HG03066 (cell line): ENCODE results near the gene ST6GALNAC6.
"Not testable (repeated sequence)": the region's sequence is repeated elsewhere in the genome, so short reads cannot be mapped to it uniquely, and the experiment has no call there.

Experiments
- ATAC-seq: cut with Tn5 transposase; IDR thresholded peaks from one replicate; pipeline ENCODE4 v1.9.1; 2021; ENCODE audit warnings: low read depth; ENCODE audit not compliant: unreplicated experiment

The ST6GALNAC6 gene

DNA sequence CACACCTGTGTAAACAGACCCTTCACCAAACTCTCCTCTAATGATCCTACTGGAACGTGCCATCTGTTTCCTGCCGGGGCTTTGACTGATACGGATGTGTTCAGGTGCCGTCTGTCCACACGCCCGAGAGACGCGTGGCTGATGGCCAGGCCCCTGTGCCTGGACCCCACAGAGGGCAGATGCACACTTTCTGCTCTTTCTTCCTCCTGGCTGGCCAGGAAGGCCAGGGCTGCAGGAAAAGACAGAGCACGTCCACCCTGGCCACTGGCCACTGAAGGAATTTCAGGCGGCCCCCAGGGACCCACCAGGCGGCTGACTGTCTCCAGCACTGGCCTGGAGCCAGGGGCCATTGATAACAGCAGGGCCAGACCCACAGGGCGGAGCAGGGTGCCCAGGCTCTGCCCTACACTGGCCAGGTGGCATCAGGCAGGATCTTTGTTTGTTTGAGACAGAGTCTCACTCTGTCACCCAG is 41.3 kb downstream of the ST6GALNAC6 start:
- ATAC-seq: no peak

- no peak for ATAC-seq
Measured at GRCh38 chr9:127857278-127857677, 42.1 kb downstream of the ST6GALNAC6 start.

GRCh38 chr9:127856729-127857116 is 42.7 kb downstream of the ST6GALNAC6 start:
- ATAC-seq: no peak

DNA sequence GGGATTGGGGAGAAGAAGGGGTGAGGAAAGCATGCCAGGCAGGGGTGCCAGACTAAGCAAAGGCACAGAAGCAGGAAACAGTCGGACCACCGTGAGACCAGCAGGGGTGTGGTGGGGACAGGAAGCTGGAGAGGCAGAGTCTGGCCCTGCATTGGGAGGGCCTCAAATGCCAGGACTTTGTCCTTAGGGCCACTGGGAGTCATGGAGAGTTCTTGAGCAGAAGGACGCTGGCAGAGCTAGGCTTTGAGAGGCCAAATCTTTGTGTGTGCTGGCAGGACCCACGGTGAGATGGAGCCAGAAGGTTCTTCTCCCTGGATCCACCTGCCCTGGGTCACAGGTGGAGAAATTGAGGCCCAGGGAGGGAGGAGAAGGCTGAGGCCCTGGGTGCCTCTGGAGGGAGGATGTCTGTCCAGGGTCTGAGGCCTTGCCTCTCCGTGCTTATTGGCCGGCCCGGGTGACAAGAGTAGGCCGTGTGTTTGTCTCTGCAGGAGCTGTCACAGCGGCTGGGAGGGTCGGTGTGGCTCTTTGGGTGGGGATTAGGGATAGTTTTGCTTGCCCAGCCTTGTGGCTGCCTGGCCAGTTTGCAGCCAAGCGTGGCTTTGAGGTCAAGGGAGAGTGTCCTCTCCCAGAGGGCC is 43.2 kb downstream of the ST6GALNAC6 start:
- no peak for ATAC-seq

DNA sequence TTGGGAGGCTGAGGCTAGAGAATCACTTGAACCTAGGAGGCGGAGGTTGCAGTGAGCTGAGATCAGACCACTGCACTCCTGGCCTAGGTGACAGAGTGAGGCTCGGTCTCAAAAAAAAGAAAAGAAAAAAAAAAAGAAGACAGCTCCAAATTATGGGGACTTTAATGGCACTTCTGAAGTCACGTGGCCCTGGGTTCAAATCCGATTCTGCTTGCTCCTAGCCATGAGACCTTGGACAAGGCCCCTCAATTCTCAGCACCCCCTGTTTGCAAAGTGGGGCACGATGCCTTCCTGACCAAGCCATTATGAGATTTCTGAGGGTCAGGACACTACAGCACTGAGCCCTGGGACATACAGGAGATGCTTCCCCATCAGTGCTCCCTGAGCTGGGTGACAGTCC is 43.9 kb downstream of the ST6GALNAC6 start:
- no peak for ATAC-seq

- no peak for ATAC-seq
Measured at GRCh38 chr9:127854960-127855359, 44.4 kb downstream of the ST6GALNAC6 start.

DNA sequence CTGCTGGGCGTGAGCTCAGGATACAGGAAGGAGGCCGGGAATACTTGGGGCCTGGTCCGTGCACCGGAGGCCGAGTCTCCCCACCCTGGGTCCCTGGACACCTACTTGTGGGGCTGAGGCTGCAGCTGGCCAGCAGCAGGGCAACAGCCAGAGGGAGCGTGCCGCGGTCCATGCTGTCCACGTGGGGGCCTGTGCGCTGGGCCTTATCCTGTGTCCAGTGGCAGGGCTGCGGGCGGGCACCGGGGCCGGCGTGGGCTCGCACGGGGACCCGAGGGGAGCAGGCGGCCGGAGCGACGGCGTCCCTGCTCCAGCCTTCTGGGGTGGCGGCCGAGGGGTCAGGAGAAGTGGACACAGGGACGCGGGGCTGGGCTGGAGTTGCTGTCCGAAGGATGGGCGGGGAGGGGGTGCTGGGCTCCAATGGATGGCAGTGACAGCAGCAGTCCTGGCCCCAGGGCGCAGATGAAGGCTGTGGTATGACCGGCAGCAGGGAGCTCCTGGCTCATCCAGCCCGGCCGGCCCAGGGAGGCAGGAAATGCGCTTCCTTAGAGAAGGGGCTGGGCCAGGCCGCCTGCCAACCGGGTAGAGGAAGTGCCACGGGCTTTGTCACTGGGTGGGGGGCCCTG is 45.1 kb downstream of the ST6GALNAC6 start, which contains the start of gene ENG:
Gene ENG, minus strand, starts transcription at position 475 of the 623 bp plus-strand sequence. Its CDS starts 303 bp downstream, at position 172.
- no peak for ATAC-seq

- no peak for ATAC-seq
Measured at GRCh38 chr9:127853312-127854183, 45.9 kb downstream of the ST6GALNAC6 start.

DNA sequence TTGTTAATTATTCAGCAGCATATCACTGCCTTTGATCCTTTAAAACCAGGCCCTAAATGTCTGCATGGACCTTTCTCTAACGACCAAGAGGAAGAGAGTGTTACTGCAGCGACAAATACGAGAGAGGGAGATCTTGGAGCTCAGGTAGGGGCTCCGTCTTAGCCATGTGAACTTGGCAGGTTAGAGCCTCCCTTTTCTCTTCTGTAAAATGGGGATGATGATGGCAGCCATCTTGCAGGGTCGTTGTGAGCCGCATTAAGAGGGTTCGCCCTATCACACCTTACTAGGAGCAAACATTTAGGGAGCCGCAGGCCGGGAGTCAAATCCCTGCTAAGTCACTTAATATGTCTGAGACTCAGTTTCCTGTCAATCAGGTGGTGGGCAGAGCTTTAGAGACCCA is 46.6 kb downstream of the ST6GALNAC6 start:
- ATAC-seq: no peak

DNA sequence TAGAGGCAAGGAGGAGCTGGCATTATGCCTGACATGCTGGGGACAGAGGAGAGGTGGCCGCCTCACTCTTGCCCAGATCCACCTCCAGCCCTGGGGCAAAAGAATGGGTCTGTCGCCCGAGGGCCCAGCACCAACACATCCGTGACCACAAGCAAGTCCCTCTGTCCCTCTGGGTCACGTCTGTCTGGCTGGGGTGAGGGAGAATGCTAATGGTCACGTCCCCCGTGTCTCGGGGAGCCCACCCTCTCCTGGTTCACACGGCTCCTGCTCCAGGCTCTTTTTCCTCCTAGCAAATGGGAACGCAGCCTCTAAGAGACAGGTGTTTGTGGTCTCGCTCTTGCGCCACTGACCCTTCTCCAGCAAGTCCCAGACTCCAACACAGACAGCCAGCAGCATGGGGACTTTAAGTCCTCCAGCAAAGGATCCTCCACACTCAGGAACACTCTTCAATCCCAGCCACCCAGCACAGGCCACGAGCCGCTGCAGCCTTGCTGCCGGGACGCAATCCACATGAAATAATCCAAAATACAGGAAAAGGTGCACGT is 49.0 kb downstream of the ST6GALNAC6 start:
- no peak for ATAC-seq

GRCh38 chr9:127848756-127849504 is 50.5 kb downstream of the ST6GALNAC6 start:
- no peak for ATAC-seq

DNA sequence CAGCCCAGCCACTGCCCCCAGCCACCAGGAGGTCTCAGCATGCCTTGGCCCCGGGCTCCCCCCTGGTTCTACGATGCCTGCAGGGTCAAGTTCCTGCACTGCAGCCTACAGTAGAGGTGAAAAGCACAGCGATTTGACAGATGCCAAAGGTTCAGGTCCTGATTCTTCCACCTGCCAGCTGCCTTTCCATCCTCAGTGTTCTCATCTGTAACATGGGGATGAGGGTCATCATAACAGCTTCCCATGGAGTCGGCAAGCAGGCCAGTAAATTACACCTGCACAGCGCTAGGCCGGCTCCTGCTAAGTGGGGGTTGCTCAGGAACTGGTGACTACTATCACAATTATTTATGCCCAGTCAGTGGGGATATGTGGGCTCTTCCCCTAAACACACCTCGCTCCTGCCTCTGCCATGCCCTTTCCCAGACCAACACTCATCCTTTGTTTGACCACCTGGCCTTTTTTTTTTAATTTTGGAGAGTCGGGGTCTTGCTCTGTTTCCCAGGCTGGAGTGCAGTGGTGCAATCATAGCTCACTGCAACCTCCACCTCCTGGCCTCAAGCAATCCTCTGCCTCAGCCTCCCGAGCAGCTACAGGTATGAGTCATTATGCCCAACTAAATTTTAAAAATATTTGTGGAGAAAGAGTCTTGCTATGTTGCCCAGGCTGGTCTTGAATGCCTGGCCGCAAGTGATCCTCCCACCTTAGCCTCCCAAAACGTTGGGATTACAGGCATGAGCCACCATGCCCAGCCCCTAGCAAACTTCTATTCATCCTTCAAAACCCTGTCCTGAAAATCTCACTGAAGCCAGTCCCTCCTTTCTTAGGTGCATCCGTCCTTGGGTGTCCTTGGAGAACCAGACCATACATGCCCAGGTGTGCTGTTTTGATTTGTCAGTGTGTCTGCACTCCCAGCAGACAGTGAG is 51.3 kb downstream of the ST6GALNAC6 start:
- ATAC-seq: no peak

DNA sequence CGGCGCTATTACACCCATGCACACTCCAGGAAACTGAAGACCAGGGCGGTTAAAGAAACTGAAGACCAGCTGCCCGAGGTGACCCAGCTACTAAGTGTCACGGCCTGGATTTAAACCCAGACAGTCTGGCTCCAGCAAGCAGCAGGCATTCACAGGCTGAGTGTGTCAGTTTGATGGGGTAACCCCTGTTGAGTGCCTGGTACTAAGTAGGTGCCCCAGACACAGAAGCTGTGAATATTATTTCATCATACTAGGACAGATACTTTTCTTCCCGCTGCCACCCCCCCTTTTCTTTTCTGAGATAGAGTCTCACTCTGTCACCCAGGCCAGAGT is 52.3 kb downstream of the ST6GALNAC6 start:
- no peak for ATAC-seq

GRCh38 chr9:127846443-127847177 is 52.8 kb downstream of the ST6GALNAC6 start:
- no peak for ATAC-seq

DNA sequence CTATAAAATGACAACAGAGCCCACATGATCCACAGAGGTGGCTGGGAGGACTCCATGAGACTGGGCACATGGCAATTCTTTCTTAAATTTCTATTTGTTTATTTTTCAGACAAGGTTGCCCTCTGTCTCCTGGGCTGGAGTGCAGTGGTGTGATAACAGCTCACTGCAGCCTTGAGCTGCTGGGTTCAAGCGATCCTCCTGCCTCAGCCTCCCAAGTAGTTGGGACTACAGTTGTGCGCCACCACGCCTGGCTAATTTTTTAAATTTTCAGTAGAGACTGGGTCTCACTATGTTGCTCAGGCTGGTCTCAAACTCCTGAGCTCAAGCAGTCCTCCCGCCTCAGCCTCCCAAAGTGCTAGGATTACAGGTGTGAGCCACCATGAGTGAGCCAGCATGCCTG is 53.8 kb downstream of the ST6GALNAC6 start:
- ATAC-seq: not testable (repeated sequence)

- no peak for ATAC-seq
Measured at GRCh38 chr9:127844821-127845359, 54.5 kb downstream of the ST6GALNAC6 start.

- no peak for ATAC-seq
Measured at GRCh38 chr9:127841087-127841835, 58.1 kb downstream of the ST6GALNAC6 start.
